B cell (primary cell): ENCODE results near the gene MICU2. TPM values are rescaled to one million over a fixed set of nuclear protein-coding genes. Genes with fewer than 3 reads are reported as not detected.

Experiments
- ATAC-seq: fragments of 200-7000 bp; cut with Tn5 transposase; one replicate; pipeline ENCODE4 v1.10.0; 2021; ENCODE audit warnings: low read depth, mild to moderate bottlenecking, moderate number of reproducible peaks, moderate library complexity
- CTCF ChIA-PET: fragments of 350-600 bp; sonication (Branson Sonifier 250); formaldehyde crosslinking; loops from one replicate; lab custom pipeline; 2021; ENCODE audit warnings: antibody characterized with exemption, inconsistent platforms; lab: Charles Lee
- POLR2A ChIA-PET: fragments of 350-600 bp; sonication (Branson Sonifier 250); formaldehyde crosslinking; loops from one replicate; lab custom pipeline; 2021; ENCODE audit warnings: antibody characterized with exemption; lab: Charles Lee
- DNase-seq: peaks from one replicate; pipeline ENCODE4 v3.0.0; 2013
- H2AFZ ChIP-seq: 2 replicates; pipeline ENCODE4 v1.6.1; 2012; ENCODE audit warnings: mild to moderate bottlenecking, low read depth, low read length; ENCODE audit not compliant: insufficient read depth, poor library complexity, severe bottlenecking
- H3K27ac ChIP-seq, 2 donors: 1 replicate in 1 of 2; 2 replicates in 1 of 2; pipeline ENCODE4 v1.5.1; 2012 to 2013; ENCODE audit warnings: low read length in 2 of 2, mild to moderate bottlenecking in 2 of 2, moderate library complexity in 1 of 2
- H3K27me3 ChIP-seq, 4 experiments: fragments of 200-600 bp in 1 of 4; sonication (generic) in 1 of 4; replicated peaks in 1 of 4; 1 replicate in 2 of 4; 2 replicates in 2 of 4; pipeline versions ENCODE4 v1.6.1 to v1.7.0; 2013 to 2016; ENCODE audit warnings: low read length in 3 of 4, mild to moderate bottlenecking in 2 of 4, mixed read lengths in 1 of 4, moderate library complexity in 1 of 4; ENCODE audit not compliant: insufficient read depth in 4 of 4, control insufficient read depth in 3 of 4; ENCODE audit errors: control extremely low read depth in 1 of 4
- H3K36me3 ChIP-seq, 2 experiments: replicated peaks in 1 of 2; 1 replicate in 1 of 2; 2 replicates in 1 of 2; pipeline versions ENCODE4 v1.6.1 to v1.7.1; 2013; ENCODE audit warnings: low read length in 1 of 2; ENCODE audit not compliant: insufficient read depth in 2 of 2, control insufficient read depth in 1 of 2; ENCODE audit errors: control extremely low read depth in 1 of 2, extremely low read depth in 1 of 2
- H3K4me1 ChIP-seq, 2 donors: fragments of 200-600 bp in 1 of 2; sonication (generic) in 1 of 2; 1 replicate in 1 of 2; 2 replicates in 1 of 2; pipeline versions ENCODE4 v1.5.1 to v1.6.1; 2013 to 2017; ENCODE audit warnings: low read length in 2 of 2; ENCODE audit not compliant: control insufficient read depth in 2 of 2, insufficient read depth in 2 of 2
- H3K4me2 ChIP-seq: replicated peaks from 2 replicates; pipeline ENCODE3; 2012; ENCODE audit warnings: mild to moderate bottlenecking, low read depth, low read length; ENCODE audit not compliant: poor library complexity, severe bottlenecking
- H3K4me3 ChIP-seq, 5 experiments: fragments of 200-600 bp in 1 of 5; sonication (generic) in 1 of 5; 1 replicate in 3 of 5; 2 replicates in 2 of 5; pipeline versions ENCODE4 v1.5.1 to v1.7.0; 2011 to 2016; ENCODE audit warnings: low read length in 4 of 5, mild to moderate bottlenecking in 4 of 5, low read depth in 2 of 5, control low read depth in 1 of 5, moderate library complexity in 1 of 5; ENCODE audit not compliant: insufficient read depth in 1 of 5; ENCODE audit errors: control extremely low read depth in 1 of 5, extremely low read depth in 1 of 5
- H3K79me2 ChIP-seq: fragments of 200-600 bp; sonication (generic); one replicate; pipeline ENCODE4 v1.6.0; 2016; ENCODE audit warnings: low read length; ENCODE audit not compliant: control insufficient read depth, insufficient read depth
- H3K9ac ChIP-seq: fragments of 200-600 bp; sonication (generic); 2 replicates; pipeline ENCODE4 v1.6.1; 2017; ENCODE audit warnings: mild to moderate bottlenecking, low read length, moderate library complexity
- H3K9me3 ChIP-seq, 3 donors: one replicate each; pipeline versions ENCODE4 v1.6.1 to v1.7.1; 2013; ENCODE audit warnings: low read length in 2 of 3; ENCODE audit not compliant: control insufficient read depth in 2 of 3, insufficient read depth in 1 of 3; ENCODE audit errors: control extremely low read depth in 1 of 3
- H4K20me1 ChIP-seq: 2 replicates; pipeline ENCODE4 v1.6.0; 2012; ENCODE audit warnings: mild to moderate bottlenecking, low read length; ENCODE audit not compliant: insufficient read depth, control insufficient read depth, poor library complexity, severe bottlenecking
- H3K27ac Mint-ChIP-seq: one replicate; pipeline ENCODE4 v1.8.0; 2021; ENCODE audit warnings: mixed read lengths
- H3K27me3 Mint-ChIP-seq: one replicate; pipeline ENCODE4 v1.8.0; 2021; ENCODE audit warnings: mixed read lengths
- H3K4me1 Mint-ChIP-seq: one replicate; pipeline ENCODE4 v1.8.0; 2021; ENCODE audit warnings: mixed read lengths
- H3K4me3 Mint-ChIP-seq: one replicate; pipeline ENCODE4 v1.8.0; 2021; ENCODE audit warnings: mixed read lengths
- H3K9me3 Mint-ChIP-seq: one replicate; pipeline ENCODE4 v1.8.0; 2022; ENCODE audit warnings: mixed read lengths; ENCODE audit not compliant: insufficient read depth
- CTCF ChIP-seq: fragments of 200-600 bp; IDR thresholded peaks from one replicate; pipeline ENCODE4 v1.8.0; 2022; ENCODE audit warnings: antibody characterized with exemption, mild to moderate bottlenecking
- EZH2 ChIP-seq: IDR thresholded peaks from 2 replicates; pipeline ENCODE4 v1.6.1; 2012; ENCODE audit warnings: borderline replicate concordance, low read depth, mild to moderate bottlenecking, moderate library complexity, low read length; ENCODE audit not compliant: insufficient read depth, poor library complexity, severe bottlenecking
- WGBS: methylation state at CpG from one replicate; pipeline ENCODE4 v1.1.5; 2013; ENCODE audit warnings: missing lambda C conversion rate; ENCODE audit not compliant: insufficient coverage; 5-methylcytosine and 5-hydroxymethylcytosine counted together
- intact Hi-C: fragments of 100-400 bp; cut with micrococcal nuclease; formaldehyde crosslinking; loops from one replicate; pipeline ENCODE4 v1.10.0; 2022
- polyA plus RNA-seq: library from polyadenylated mRNA; depleted of rRNA; stranded (reverse); fragments of >200 nt; gene quantifications from 2 replicates; pipeline ENCODE4 v1.2.3, GENCODE V29; 2012
- total RNA-seq, 2 donors: library from RNA; stranded (reverse); fragments of 120-200 nt in 1 of 2; gene quantifications; 1 replicate in 1 of 2; 2 replicates in 1 of 2; pipeline versions ENCODE4 v1.2.3 to v1.2.4, GENCODE V29; 2013 to 2022

The MICU2 gene
- total and polyA plus RNA-seq, 2 donors (not counting 1 experiment from before 2014, with no cell fraction given): 52.2 to 56.7 TPM

- Mint-ChIP-seq H3K4me1 (peaks cover 44% of the 10 kb centered on the region), H3K27ac (no peak overlapping the region), H3K27me3 (no peaks in the 10 kb centered on the region), H3K4me3 (no peak overlapping the region), H3K9me3 (peaks cover 5% of the 10 kb centered on the region)
- no peak for DNase-seq
- intact Hi-C loops: loop anchor here (10.0 kb wide), 1 partner anchor 49 kb away; no protein-coding TSS in a partner anchor
- Histone ChIP-seq H3K4me3 (no peak overlapping the region), H3K9me3 (peaks cover 2 to 7% (median 2%) of the 10 kb centered on the region in 3 donors), H3K79me2 (peaks cover 95% of the 10 kb centered on the region), H3K27me3 (no peaks in the 10 kb centered on the region), H3K36me3 (peaks cover 0 to 3% of the 10 kb centered on the region in 2 experiments), H3K4me2 (no peak overlapping the region), H3K27ac (no peak overlapping the region), H3K4me1 (peaks cover 7 to 13% of the 10 kb centered on the region in 2 donors), H3K9ac (no peak overlapping the region), H4K20me1 (peaks cover 65% of the 10 kb centered on the region), H2AFZ (no peak overlapping the region)
- ChIA-PET POLR2A (no interaction called here), CTCF (interaction anchor here (1.4 kb wide), 1 partner anchor 18 kb away, joined by 3 read pairs; no protein-coding TSS in a partner anchor)
- TF ChIP-seq CTCF: no peak
- no peak for TF ChIP-seq EZH2
- no peak for ATAC-seq
- WGBS: no CpG with 5 or more reads among the region's 6 CpGs
Observed at GRCh38 chr13:21453387-21454081, 150.4 kb downstream of the MICU2 start.

- H3K27ac Mint-ChIP-seq: no peak overlapping the region
- peaks cover 82% of the 10 kb centered on the region for H3K79me2 ChIP-seq
- POLR2A ChIA-PET: no interaction called here
- no peak for ATAC-seq
- H4K20me1 ChIP-seq: peaks cover 61% of the 10 kb centered on the region
- CTCF ChIA-PET: no interaction called here
- H3K9ac ChIP-seq: no peak overlapping the region
- H3K4me3 Mint-ChIP-seq: no peak overlapping the region
- TF ChIP-seq EZH2: no peak
- TF ChIP-seq CTCF: no peak
- peaks cover 2 to 7% (median 2%) of the 10 kb centered on the region in 3 donors for H3K9me3 ChIP-seq
- WGBS: no CpG with 5 or more reads among the region's 3 CpGs
- no peak overlapping the region for H3K4me2 ChIP-seq
- no peak overlapping the region for H3K27ac ChIP-seq
- H2AFZ ChIP-seq: no peak overlapping the region
- no peak overlapping the region for H3K4me3 ChIP-seq
- peaks cover 5% of the 10 kb centered on the region for H3K9me3 Mint-ChIP-seq
- no peaks in the 10 kb centered on the region for H3K27me3 ChIP-seq
- no peak for DNase-seq
- no peaks in the 10 kb centered on the region for H3K27me3 Mint-ChIP-seq
- H3K4me1 ChIP-seq: no peaks in the 10 kb centered on the region
- H3K4me1 Mint-ChIP-seq: peaks cover 34% of the 10 kb centered on the region
- intact Hi-C loops: loop anchor here (10.0 kb wide), 1 partner anchor 46 kb away; no protein-coding TSS in a partner anchor
- peaks cover 0 to 3% of the 10 kb centered on the region in 2 experiments for H3K36me3 ChIP-seq
Observed at GRCh38 chr13:21450936-21451335, 153.0 kb downstream of the MICU2 start.
